ENCODE measurements around the gene AFM.

GRCh38 chr4:73453701-73454005 is 27.9 kb upstream of the AFM start:
- no peak for TF ChIP-seq POLR2AphosphoS5 (IDR thresholded peaks at IDR 0.05)
- TF ChIP-seq, protein P1, sequence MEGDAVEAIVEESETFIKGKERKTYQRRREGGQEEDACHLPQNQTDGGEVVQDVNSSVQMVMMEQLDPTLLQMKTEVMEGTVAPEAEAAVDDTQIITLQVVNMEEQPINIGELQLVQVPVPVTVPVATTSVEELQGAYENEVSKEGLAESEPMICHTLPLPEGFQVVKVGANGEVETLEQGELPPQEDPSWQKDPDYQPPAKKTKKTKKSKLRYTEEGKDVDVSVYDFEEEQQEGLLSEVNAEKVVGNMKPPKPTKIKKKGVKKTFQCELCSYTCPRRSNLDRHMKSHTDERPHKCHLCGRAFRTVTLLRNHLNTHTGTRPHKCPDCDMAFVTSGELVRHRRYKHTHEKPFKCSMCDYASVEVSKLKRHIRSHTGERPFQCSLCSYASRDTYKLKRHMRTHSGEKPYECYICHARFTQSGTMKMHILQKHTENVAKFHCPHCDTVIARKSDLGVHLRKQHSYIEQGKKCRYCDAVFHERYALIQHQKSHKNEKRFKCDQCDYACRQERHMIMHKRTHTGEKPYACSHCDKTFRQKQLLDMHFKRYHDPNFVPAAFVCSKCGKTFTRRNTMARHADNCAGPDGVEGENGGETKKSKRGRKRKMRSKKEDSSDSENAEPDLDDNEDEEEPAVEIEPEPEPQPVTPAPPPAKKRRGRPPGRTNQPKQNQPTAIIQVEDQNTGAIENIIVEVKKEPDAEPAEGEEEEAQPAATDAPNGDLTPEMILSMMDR (IDR thresholded peaks at IDR 0.05), result no peak
- TF ChIP-seq POLR2A (IDR thresholded peaks at IDR 0.05), result no peak

Data from breast epithelium (tissue), 3 donors.